GM12801 (cell line): ENCODE measurements around the gene C2CD2L.

ENCODE experiments used
- CTCF ChIP-seq: IDR thresholded peaks from one replicate; pipeline ENCODE4 v1.5.1; 2011; ENCODE audit warnings: control low read depth; ENCODE audit not compliant: insufficient read length; ENCODE audit errors: extremely low read depth

Gene C2CD2L

GRCh38 chr11:119095066-119095880, 11.9 kb upstream of the C2CD2L start:
- TF ChIP-seq CTCF: no peak

GRCh38 chr11:119099711-119100110, 7.4 kb upstream of the C2CD2L start:
- no peak for TF ChIP-seq CTCF

GRCh38 chr11:119100246-119100970, 6.7 kb upstream of the C2CD2L start:
- TF ChIP-seq CTCF: no peak

- TF ChIP-seq CTCF: no peak
Measured at GRCh38 chr11:119100994-119101758, 6.0 kb upstream of the C2CD2L start.

GRCh38 chr11:119101759-119102423, 5.3 kb upstream of the C2CD2L start, which contains the start of gene DPAGT1:
Gene DPAGT1 (minus strand): TSS chr11:119101853. CDS start chr11:119101655, 198 bp downstream.
- no peak for TF ChIP-seq CTCF

- TF ChIP-seq CTCF: no peak
Measured at GRCh38 chr11:119103793-119104192, 3.4 kb upstream of the C2CD2L start.
